Gastrocnemius medialis (tissue), 4 donors: ENCODE data around the gene GALNTL6.
"Not testable (repeated sequence)": the region's sequence is repeated elsewhere in the genome, so short reads cannot be mapped to it uniquely, and the experiment has no call there.

Source experiments
- POLR2A ChIP-seq, 2 donors: fragments of 450-650 bp; IDR thresholded peaks; one replicate each; pipeline ENCODE4 v1.6.1; 2017; ENCODE audit warnings: antibody characterized with exemption in 2 of 2, mild to moderate bottlenecking in 2 of 2, moderate library complexity in 2 of 2
- TF ChIP-seq, protein P1 (sequence below), 5 experiments: fragments of 450-650 bp in 3 of 5; fragments of 200-600 bp in 2 of 5; sonication (generic) in 2 of 5; IDR thresholded peaks in 4 of 5; conservative IDR thresholded peaks in 1 of 5; 1 replicate in 4 of 5; 2 replicates in 1 of 5; pipeline ENCODE4 v1.5.1; 2016 to 2019; ENCODE audit warnings: antibody characterized with exemption in 5 of 5, mild to moderate bottlenecking in 3 of 5, moderate library complexity in 3 of 5

DNA sequence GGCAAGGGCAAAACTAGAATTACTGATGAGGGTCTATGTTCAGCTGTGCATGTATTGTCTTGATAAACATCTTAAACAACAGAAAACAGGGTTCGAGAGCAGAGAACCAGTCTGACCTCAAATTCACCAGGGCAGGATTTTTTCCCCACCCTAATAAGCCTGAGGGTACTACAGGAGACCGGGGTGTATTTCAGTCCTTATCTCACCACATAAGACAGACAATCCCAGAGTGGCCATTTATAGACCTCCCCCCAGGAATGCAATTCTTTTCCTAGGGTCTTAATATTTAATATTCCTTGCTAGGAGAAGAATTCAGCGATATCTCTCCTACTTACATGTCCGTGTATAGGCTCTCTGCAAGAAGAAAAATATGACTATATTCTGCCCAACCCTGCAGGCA, 1157.0 kb downstream of the GALNTL6 start:
- not testable (repeated sequence) for TF ChIP-seq POLR2A (IDR thresholded peaks at IDR 0.05)
- TF ChIP-seq, protein P1, sequence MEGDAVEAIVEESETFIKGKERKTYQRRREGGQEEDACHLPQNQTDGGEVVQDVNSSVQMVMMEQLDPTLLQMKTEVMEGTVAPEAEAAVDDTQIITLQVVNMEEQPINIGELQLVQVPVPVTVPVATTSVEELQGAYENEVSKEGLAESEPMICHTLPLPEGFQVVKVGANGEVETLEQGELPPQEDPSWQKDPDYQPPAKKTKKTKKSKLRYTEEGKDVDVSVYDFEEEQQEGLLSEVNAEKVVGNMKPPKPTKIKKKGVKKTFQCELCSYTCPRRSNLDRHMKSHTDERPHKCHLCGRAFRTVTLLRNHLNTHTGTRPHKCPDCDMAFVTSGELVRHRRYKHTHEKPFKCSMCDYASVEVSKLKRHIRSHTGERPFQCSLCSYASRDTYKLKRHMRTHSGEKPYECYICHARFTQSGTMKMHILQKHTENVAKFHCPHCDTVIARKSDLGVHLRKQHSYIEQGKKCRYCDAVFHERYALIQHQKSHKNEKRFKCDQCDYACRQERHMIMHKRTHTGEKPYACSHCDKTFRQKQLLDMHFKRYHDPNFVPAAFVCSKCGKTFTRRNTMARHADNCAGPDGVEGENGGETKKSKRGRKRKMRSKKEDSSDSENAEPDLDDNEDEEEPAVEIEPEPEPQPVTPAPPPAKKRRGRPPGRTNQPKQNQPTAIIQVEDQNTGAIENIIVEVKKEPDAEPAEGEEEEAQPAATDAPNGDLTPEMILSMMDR (IDR thresholded peaks at IDR 0.05 in 4 of 5, conservative IDR thresholded peaks at IDR 0.05 in 1 of 5) = not testable (repeated sequence)
